Measurements from ENCODE around the gene HSPA12A. TPM values are rescaled to one million over a fixed set of nuclear protein-coding genes. Genes with fewer than 3 reads are reported as not detected.

HSPA12A gene
- polyA plus RNA-seq, 1 experiment, result 7.9 TPM

- POLR2A ChIA-PET, result no interaction called here
- TF ChIP-seq CTCF (IDR thresholded peaks at IDR 0.05; ENCODE audit: insufficient read depth, low read depth, low read length), result no peak
- Histone ChIP-seq H3K36me3 (ENCODE audit: control insufficient read depth, insufficient read depth, low read length) (no peaks in the 10 kb centered on the region), H3K27me3 (ENCODE audit: control insufficient read depth, insufficient read depth, low read length) (peaks cover 3% of the 10 kb centered on the region; the same call in 1 of the 2 replicates), H3K4me3 (ENCODE audit: low read depth, low read length) (no peak overlapping the region)
- CTCF ChIA-PET, result no interaction called here
- DNase-seq (ENCODE audit: low read depth), result no peak
Measured at GRCh38 chr10:116659049-116659670, 83.2 kb downstream of the HSPA12A start.

- DNase-seq (ENCODE audit: low read depth), result no peak
- no peak overlapping the region for H3K4me3 ChIP-seq (ENCODE audit: low read depth, low read length)
- H3K36me3 ChIP-seq (ENCODE audit: control insufficient read depth, insufficient read depth, low read length), result no peaks in the 10 kb centered on the region
- CTCF ChIA-PET, result interaction anchor here (0.8 kb wide), 1 partner anchor 130 kb away, joined by 3 read pairs; no protein-coding TSS in a partner anchor
- no peak for TF ChIP-seq CTCF (IDR thresholded peaks at IDR 0.05; ENCODE audit: insufficient read depth, low read depth, low read length)
- POLR2A ChIA-PET, result no interaction called here
- peaks cover 3% of the 10 kb centered on the region; the same call in 1 of the 2 replicates for H3K27me3 ChIP-seq (ENCODE audit: control insufficient read depth, insufficient read depth, low read length)
Measured at GRCh38 chr10:116657863-116658551, 84.4 kb downstream of the HSPA12A start.

- CTCF ChIA-PET, result interaction anchor here (0.9 kb wide), 2 partner anchors 10 to 132 kb away, joined by 3 read pairs; no protein-coding TSS in a partner anchor
Measured at GRCh38 chr10:116656044-116656443, 86.3 kb downstream of the HSPA12A start.

GRCh38 chr10:116655568-116655967 is 86.8 kb downstream of the HSPA12A start:
- CTCF ChIA-PET, result interaction anchor here (0.9 kb wide), 2 partner anchors 10 to 132 kb away, joined by 3 read pairs; no protein-coding TSS in a partner anchor
- POLR2A ChIA-PET, result no interaction called here
- Histone ChIP-seq H3K4me3 (ENCODE audit: low read depth, low read length) (no peak overlapping the region), H3K36me3 (ENCODE audit: control insufficient read depth, insufficient read depth, low read length) (no peaks in the 10 kb centered on the region), H3K27me3 (ENCODE audit: control insufficient read depth, insufficient read depth, low read length) (peaks cover 3% of the 10 kb centered on the region; the same call in 1 of the 2 replicates)
- TF ChIP-seq CTCF (IDR thresholded peaks at IDR 0.05; ENCODE audit: insufficient read depth, low read depth, low read length), result no peak
- DNase-seq (ENCODE audit: low read depth), result no peak

More at GRCh38 chr10:116656044-116656443, 86.3 kb downstream of the HSPA12A start:
- Histone ChIP-seq H3K36me3 (ENCODE audit: control insufficient read depth, insufficient read depth, low read length) (no peaks in the 10 kb centered on the region), H3K4me3 (ENCODE audit: low read depth, low read length) (no peak overlapping the region), H3K27me3 (ENCODE audit: control insufficient read depth, insufficient read depth, low read length) (peaks cover 3% of the 10 kb centered on the region; the same call in 1 of the 2 replicates)
- no peak for DNase-seq (ENCODE audit: low read depth)
- POLR2A ChIA-PET, result no interaction called here
- no peak for TF ChIP-seq CTCF (IDR thresholded peaks at IDR 0.05; ENCODE audit: insufficient read depth, low read depth, low read length)

DNA sequence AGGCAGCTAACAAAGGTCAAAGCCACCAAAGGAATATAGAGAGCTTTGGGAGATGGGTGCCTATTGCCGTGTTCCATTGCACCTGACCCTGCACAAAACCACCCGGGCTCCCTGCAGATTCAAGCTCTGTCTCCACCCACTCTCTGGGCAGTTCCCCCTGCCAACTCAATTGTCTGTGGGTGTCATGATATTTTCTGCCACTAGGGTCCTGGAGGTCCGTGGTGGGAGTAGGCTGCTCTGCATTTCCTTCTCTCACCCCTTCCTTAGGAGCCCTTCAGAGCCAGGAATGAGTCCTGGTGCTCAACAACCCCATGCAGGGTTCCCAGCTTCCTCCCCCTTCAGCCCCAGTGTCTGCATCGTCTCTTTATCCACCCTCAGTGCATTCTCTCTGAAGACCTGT is 87.5 kb downstream of the HSPA12A start:
- peaks cover 3% of the 10 kb centered on the region; the same call in 1 of the 2 replicates for H3K27me3 ChIP-seq (ENCODE audit: control insufficient read depth, insufficient read depth, low read length)
- H3K36me3 ChIP-seq (ENCODE audit: control insufficient read depth, insufficient read depth, low read length), result no peaks in the 10 kb centered on the region
- ChIA-PET CTCF (interaction anchor here (1.1 kb wide), 1 partner anchor 9 kb away, joined by 6 read pairs; no protein-coding TSS in a partner anchor), POLR2A (no interaction called here)
- DNase-seq (ENCODE audit: low read depth), result no peak
- peak; percentile 17; the same call in 1 of the 2 replicates for TF ChIP-seq CTCF (IDR thresholded peaks at IDR 0.05; ENCODE audit: insufficient read depth, low read depth, low read length)
- no peak overlapping the region for H3K4me3 ChIP-seq (ENCODE audit: low read depth, low read length)

Data from BJ (cell line).